ENCODE data around the gene S100A7.

DNA sequence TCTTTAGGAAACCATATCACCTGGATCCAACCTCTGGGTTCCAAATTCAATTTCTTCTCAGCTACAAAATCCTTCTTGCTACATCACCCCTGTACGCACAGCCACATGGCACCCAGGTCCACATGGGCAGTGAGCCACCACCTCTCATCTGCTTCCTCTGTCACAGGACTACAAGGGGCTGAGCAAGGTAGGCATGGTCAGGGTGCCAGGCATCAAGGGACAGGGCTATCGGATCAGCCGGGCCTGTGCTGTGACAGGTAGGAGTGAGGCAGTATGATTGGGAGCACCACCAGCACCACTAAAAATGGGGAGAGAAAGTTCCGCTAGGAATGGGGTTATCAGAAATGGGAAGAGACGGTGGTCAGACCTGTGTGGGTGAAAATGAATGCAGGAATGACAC lies 45.9 kb upstream of the S100A7 start:
- TF ChIP-seq CTCF (IDR thresholded peaks at IDR 0.05): no peak
- TF ChIP-seq POLR2A (IDR thresholded peaks at IDR 0.05): no peak

Data from testis (tissue), 2 donors.